Measurements from ENCODE around the gene DOCK8. TPM values are rescaled to one million over a fixed set of nuclear protein-coding genes. Genes with fewer than 3 reads are reported as not detected.

DOCK8 gene
- total RNA-seq, 4 donors from 2014 or later = 5.1 to 15.1 (median 8.4) TPM

- TF ChIP-seq CTCF (IDR thresholded peaks at IDR 0.05) = no peak
- TF ChIP-seq POLR2A (IDR thresholded peaks at IDR 0.05) = no peak
- 75% methylated on average over 4 of the region's 4 CpGs for WGBS, 2 donors
- intact Hi-C loops (cut with DNase I; ENCODE audit: low total_unique reads) = no loop called here
- no peak for DNase-seq (ENCODE audit: low spot score in 2 of 2)
- H3K4me3 ChIP-seq (ENCODE audit: low read depth, poor library complexity, severe bottlenecking) = no peak overlapping the region
Measured at GRCh38 chr9:459491-460444, 245.1 kb downstream of the DOCK8 start.

GRCh38 chr9:462121-462520 lies 247.5 kb downstream of the DOCK8 start:
- no peak for DNase-seq (ENCODE audit: low spot score in 2 of 2)
- WGBS, 2 donors = 89 to 94% methylated on average over 2 of the region's 2 CpGs
- intact Hi-C loops (cut with DNase I; ENCODE audit: low total_unique reads) = no loop called here
- H3K4me3 ChIP-seq (ENCODE audit: low read depth, poor library complexity, severe bottlenecking) = no peak overlapping the region
- TF ChIP-seq CTCF (IDR thresholded peaks at IDR 0.05) (no peak), POLR2A (IDR thresholded peaks at IDR 0.05) (no peak)

- no peak for TF ChIP-seq CTCF (IDR thresholded peaks at IDR 0.05)
- no peak for TF ChIP-seq POLR2A (IDR thresholded peaks at IDR 0.05)
Measured at GRCh38 chr9:462606-463005, 247.9 kb downstream of the DOCK8 start.

GRCh38 chr9:463455-464171 lies 248.9 kb downstream of the DOCK8 start:
- DNase-seq (ENCODE audit: low spot score in 2 of 2) = no peak
- no peak overlapping the region for H3K4me3 ChIP-seq (ENCODE audit: low read depth, poor library complexity, severe bottlenecking)
- WGBS, 2 donors = 90 to 92% methylated on average over 8 of the region's 8 CpGs
- TF ChIP-seq POLR2A (IDR thresholded peaks at IDR 0.05) = no peak
- no peak for TF ChIP-seq CTCF (IDR thresholded peaks at IDR 0.05)
- intact Hi-C loops (cut with DNase I; ENCODE audit: low total_unique reads) = no loop called here

More at GRCh38 chr9:462606-463005, 247.9 kb downstream of the DOCK8 start:
- 86 to 90% methylated on average over 1 of the region's 1 CpG for WGBS, 2 donors
- DNase-seq (ENCODE audit: low spot score in 2 of 2) = no peak
- no peak overlapping the region for H3K4me3 ChIP-seq (ENCODE audit: low read depth, poor library complexity, severe bottlenecking)
- intact Hi-C loops (cut with DNase I; ENCODE audit: low total_unique reads) = no loop called here

DNA sequence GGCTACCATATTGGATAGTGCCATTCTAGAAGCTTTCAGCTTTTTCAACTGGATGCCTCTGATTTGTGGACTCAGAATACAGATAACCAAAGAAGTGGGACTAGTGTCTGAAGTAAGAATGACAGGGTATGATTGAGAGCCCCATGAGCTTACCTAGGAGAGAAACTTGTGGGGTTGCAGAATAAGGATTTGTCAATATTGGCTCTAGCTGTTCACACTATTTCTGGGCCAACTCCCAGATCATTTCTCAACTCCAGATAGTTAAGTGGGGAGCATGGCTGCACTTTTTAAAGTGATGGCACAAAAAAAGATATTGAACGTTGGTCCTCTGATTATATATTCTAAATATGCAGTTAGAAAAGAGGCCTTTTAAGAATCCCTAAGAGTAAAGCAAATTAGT lies 252.1 kb downstream of the DOCK8 start:
- TF ChIP-seq POLR2A (IDR thresholded peaks at IDR 0.05) (no peak), CTCF (IDR thresholded peaks at IDR 0.05) (no peak)
- WGBS, 2 donors = 87 to 88% methylated on average over 1 of the region's 1 CpG
- intact Hi-C loops (cut with DNase I; ENCODE audit: low total_unique reads) = no loop called here
- H3K4me3 ChIP-seq (ENCODE audit: low read depth, poor library complexity, severe bottlenecking) = no peak overlapping the region
- no peak for DNase-seq (ENCODE audit: low spot score in 2 of 2)
